PC-9 (cell line): ENCODE measurements around the gene TAC3.

Experiments
- CTCF ChIP-seq: fragments of 200-600 bp; sonication (generic); conservative IDR thresholded peaks from 2 replicates; pipeline ENCODE4 v1.6.1; 2017; ENCODE audit warnings: mixed run types, antibody characterized with exemption, mild to moderate bottlenecking, moderate library complexity
- EZH2 ChIP-seq: fragments of 200-600 bp; sonication (generic); IDR thresholded peaks from 2 replicates; pipeline ENCODE4 v1.8.0; 2017; ENCODE audit warnings: antibody characterized with exemption, low read depth

GRCh38 chr12:56996793-56997545 is 19.4 kb downstream of the TAC3 start:
- TF ChIP-seq CTCF (no peak), EZH2 (no peak)
